GM21528 (cell line): Measurements from ENCODE around the gene EGR4.

Experiments
- ATAC-seq: cut with Tn5 transposase; IDR thresholded peaks from one replicate; pipeline ENCODE4 v1.9.1; 2021; ENCODE audit warnings: mild to moderate bottlenecking, moderate library complexity; ENCODE audit not compliant: unreplicated experiment, low FRiP score

Gene EGR4

DNA sequence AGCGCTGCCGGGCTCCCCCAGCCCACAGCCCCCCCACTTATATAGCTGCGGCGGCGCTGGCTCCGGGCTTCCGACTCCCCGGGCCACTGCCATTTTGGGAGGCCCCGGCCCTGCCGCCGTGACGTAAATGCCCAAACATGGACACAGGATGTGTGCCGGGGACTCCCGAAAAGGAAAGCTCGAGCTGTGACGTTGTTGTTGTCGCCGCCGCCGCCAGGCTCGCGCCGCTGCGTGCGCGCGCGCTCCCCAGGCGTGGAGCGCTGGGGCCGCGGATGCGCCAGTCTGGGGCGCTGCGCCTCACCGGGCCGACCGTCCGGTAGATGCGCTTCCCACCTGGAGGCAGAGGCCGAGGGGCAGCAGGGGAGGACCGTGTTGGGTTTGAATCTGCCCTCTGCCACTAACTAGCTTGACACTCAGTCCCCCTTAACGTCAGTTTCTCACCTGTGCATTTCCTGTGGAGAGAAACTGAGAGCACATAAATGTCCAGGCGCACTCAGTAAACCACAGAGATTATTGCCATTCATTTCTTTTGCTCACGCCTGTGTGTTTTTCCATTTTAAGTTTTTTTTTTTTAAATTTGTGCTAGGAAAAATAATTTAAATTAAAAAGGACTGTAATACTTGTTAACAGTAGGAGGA is at the start of gene EGR4:
EGR4 (minus strand) TSS at position 15 of the 638 bp plus-strand sequence. CDS start 231 bp downstream, outside the sequence.
- ATAC-seq: peak; percentile 83

DNA sequence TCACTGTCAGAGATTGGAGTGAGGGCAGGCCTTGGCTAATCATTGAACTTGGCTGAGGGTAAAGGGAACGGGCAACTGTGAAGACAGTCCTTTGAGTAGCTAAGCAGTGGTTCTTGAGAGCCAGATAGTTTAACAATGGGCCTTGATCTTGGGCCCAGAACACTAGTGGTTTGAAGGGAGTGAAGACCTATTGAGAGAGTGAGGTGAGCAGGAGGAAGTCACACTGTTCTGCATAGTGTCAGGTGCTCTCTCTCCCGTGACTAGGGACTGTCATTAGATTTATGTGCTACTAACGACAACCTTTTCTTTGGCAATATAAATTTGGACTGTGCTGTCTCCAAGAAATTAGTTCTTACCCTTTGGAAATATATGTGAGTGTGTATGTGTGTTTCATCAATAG is 47.7 kb upstream of the EGR4 start:
- ATAC-seq: no peak

GRCh38 chr2:73339201-73339600 is 45.9 kb upstream of the EGR4 start:
- no peak for ATAC-seq

- ATAC-seq: no peak
Measured at GRCh38 chr2:73337828-73338227, 44.5 kb upstream of the EGR4 start.

DNA sequence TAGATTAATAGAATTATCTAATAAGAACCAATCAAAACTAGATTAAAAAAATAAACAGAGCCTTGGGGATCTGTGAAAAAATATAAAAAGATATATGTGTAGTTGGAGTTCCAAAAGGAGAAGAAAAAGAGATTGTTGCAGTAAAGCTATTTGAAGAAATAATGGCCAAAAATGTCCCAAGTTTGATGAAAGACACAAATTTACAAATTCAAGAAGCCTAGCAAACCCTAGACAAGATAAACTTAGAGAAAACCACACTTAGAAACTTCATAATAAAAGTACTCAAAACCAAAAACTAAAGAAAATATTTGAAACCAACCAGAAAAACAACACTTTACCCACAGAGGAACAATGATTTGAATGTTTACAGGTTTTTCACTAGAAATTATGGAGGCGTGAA is 41.3 kb upstream of the EGR4 start:
- no peak for ATAC-seq

GRCh38 chr2:73334045-73334444 is 40.7 kb upstream of the EGR4 start:
- no peak for ATAC-seq

DNA sequence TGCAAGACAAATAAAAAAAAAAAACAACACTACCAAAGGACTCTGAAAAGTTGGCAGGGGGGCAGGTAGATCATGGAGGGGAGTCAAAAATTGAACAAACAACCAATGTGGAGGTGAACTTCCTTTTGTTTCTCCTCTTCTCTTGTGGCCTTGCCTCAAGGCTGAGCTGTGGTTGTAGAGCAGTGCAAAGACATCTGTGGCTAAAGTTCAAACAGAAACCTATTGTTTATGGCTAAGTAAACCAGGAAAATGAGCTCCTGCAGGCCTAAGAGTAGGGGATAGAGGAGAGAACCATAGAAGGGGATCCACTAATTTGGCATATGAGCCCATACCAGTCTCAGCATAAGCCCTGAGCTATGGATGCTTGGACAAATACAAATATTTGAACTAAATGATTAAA is 40.2 kb upstream of the EGR4 start:
- no peak for ATAC-seq

DNA sequence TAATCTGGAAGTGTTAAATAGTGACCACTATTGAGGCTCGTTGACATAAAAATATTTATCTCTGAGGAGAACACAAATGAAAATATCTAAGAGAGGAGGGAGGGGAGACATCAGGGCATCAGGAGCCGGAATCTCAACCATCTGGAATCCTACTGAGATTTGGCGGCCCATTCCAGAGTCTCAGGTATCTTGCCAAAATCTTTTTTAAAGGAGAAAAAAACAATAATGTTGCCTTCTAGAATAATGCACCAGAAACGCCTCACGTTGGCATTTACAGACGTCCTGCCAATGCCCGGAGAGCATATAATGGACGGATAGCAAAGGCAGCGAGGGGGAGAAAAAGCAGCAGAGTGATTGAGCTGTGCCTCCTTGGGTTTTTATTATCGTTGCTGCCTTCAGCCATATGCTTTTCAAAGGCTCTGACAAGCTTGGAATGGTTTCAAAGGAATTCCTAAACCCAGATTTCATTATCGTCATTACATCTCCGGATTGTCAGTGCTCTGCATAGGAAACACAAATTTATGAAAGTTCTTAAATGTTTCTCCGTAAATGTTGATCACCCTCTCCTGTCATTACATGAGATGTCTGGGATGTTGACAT is 30.9 kb upstream of the EGR4 start:
- no peak for ATAC-seq

- ATAC-seq: no peak
Measured at GRCh38 chr2:73323551-73323950, 30.2 kb upstream of the EGR4 start.

- no peak for ATAC-seq
Measured at GRCh38 chr2:73314441-73314840, 21.1 kb upstream of the EGR4 start.

DNA sequence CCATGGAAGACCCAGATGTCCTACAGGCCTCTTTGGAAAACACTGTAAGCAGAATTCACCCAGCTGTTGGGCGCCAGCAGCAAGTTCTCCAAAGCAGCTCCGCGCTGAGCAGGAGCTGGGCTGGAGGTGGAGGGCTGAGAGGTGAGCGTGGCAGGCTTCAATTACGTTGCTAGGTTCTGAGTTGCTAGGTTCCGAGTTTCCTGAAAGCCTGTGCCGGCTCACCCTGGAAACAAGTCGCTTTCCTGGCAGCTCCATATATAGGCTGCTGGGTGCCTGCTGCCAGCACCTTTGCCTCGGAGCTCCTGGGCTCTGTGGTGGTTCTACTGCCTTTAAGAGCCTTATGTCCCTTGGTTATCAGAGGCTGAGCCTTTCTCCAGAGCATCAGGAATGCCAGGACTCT is 14.4 kb upstream of the EGR4 start:
- no peak for ATAC-seq

- ATAC-seq: no peak
Measured at GRCh38 chr2:73301636-73302035, 8.3 kb upstream of the EGR4 start.

DNA sequence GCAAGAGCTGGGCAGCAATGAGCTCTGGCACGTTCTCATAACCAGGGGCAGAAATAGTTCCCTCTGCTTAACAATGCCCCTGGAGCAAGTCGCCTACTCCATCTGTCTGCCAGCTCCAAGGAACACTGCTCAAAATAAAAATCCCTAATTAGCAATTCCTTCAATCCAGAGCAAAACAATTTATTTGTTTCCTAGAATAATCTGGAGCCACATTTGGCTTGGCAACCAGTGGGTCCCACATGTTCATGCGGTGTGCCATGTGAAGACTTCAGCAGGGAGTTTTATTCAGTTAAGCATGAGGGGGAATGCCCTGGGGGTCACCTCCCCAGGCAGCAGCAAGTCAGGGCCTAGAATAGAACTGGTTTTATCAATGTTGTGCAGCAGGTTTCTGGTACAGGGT is 7.6 kb upstream of the EGR4 start:
- no peak for ATAC-seq

- no peak for ATAC-seq
Measured at GRCh38 chr2:73297586-73297985, 4.2 kb upstream of the EGR4 start.

- ATAC-seq: no peak
Measured at GRCh38 chr2:73297151-73297559, 3.8 kb upstream of the EGR4 start.

DNA sequence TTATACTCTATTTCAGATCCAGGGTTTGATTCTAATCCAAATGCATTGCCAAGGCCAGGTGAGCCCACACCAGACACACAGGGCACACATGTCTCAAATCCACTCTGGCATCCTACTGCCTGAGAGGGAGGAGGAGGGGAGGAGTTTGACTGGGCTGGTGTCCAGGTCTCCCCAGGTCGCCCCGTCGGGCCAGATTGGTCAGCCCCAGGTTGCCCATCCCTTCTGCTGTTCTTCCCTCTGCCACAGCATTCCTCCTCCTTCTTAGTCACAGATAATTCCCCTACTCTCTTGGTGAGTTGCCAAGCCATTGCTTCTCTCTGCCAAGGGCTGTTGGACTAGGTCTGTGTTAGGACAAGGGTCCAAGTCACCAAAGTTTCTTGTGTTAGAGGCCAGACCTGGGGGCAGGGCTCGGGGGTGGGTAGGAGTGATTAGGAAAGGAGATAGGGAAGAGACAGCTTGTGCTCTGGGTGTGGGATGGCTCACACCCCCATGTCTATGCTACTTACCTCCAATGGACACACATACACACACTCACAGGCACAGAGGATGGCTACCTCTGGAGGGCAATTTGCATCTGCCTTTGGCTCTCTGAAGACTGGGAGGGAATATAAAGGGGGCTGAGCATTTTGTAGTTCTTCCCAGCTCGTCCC is 2.5 kb upstream of the EGR4 start:
- ATAC-seq: no peak

DNA sequence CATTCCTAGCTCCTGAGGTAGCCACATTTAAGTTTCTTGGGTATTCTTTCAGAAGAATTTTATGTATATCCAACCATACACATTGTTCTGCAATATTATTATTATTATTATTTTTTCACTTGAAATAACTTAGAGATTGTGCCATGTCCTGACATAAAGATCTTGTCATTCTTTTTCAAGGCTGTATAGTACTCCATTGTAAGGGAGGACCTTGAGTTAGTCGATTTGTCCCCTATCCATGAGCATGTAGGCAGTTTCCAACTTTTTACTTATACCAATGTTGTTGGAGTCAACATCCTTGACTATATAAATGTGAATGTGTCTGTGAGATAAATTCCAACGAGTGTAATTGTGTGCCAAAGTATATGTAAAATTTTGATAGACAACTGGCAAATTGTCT is 891 bp upstream of the EGR4 start:
- ATAC-seq: no peak

GRCh38 chr2:73292906-73293533 is 328 bp downstream of the EGR4 start:
- ATAC-seq: peak; percentile 5

GRCh38 chr2:73292316-73292905 is 937 bp downstream of the EGR4 start:
- no peak for ATAC-seq

DNA sequence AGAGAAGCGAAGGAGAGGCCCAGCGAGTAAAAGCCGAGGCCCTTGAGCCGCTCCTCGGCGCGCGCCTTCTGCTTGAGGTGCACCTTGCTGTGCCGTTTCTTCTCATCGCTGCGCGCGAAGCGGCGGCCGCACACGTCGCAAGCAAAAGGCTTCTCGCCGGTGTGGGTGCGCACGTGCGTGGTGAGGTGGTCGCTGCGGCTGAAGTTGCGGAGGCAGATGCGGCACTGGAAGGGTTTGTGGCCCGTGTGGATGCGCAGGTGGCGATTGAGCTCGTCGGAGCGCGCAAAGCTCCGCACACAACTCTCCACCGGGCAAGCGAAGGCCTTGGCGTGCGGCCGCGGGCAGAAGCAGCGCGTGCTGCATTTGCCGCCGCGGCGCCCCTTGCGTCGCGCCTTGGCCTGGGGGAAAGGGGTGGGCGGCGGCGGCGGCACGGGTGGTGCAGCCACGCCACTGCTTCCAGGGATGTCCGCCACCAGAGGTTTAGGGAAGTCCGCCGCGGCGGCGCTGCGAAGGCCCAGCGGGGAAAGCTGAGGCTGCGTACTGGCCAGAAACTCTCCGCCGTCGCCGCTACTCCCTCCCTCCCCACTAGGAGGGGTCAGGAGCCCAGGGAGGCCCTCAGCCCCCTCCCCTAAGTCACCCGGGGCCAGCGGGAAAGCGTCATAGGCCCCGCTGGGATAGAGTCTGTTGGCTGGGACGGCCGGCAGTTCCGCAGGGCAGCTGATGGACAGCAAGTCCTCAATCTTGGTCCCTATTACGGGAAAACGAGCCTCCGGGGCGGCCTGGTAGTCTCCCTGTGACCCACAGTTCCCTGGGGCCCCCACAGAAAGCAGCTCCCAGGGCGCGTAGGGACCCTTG is 1.7 kb downstream of the EGR4 start:
- ATAC-seq: no peak
